GM19452 (cell line): ENCODE data around the gene ADARB2.

Experiments
- ATAC-seq: cut with Tn5 transposase; IDR thresholded peaks from one replicate; pipeline ENCODE4 v1.9.1; 2021; ENCODE audit not compliant: unreplicated experiment

Gene ADARB2

DNA sequence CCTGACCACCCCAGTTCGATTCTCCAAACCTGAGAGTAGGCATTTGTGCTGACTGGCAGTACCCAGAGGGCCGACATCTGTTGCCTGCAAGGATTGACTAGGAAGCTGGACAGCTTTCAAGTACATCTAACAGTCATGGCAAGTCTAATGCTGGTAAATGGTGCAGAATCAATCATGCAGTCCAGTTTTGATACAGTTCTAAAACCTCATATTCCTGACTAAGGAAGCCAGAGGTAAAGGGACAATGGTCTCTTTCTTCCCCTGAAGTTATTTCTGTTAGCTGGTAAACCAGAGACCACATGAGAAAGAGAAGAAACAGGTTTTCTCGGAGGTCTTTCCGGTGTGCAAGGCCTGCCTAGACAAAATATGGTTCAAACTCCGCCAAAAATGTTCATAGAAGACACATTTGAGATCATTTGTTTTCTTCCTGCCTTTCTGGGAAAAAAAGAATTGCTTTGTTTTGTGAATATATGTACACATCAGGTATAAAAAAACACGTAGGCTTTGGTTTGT lies 584.0 kb downstream of the ADARB2 start:
- ATAC-seq, result no peak

DNA sequence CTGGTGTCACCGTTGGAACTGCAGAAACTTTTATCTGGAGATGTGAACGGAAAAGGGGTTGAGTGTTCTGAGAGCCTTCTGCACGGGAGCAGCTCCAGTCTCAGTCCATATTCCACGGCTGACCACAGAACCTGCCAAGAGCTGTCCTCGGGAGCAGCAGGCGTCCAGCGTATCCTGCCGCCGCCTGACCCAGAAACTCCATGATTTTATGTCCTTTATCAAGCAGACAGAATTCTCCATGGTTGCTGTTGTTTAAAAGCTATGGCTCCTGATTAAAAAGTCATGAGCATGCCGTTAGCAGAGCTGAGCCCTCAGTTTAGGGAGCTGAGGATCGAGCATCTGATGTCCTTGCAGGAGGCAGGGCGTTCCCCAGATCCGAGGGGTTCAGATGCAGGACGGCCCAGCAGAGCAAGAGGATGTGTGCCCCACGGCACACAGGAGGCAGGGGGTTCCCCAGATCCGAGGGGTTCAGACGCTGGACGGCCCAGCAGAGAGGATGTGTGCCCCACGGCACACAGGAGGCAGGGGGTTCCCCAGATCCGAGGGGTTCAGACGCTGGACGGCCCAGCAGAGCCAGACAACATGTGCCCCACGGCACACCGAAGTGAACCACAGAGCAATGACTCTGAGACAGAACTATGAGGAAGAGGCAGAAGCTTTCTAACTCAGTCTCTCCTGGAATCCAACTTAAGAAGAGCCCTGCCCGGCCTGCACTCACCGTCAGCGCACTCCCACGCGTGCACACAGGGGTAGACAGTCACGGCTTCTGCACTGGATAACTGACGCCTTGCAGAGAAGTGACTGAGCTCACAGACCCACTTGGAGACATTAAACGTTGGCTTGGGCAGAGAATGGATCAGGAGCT lies 584.7 kb downstream of the ADARB2 start:
- ATAC-seq, result no peak

DNA sequence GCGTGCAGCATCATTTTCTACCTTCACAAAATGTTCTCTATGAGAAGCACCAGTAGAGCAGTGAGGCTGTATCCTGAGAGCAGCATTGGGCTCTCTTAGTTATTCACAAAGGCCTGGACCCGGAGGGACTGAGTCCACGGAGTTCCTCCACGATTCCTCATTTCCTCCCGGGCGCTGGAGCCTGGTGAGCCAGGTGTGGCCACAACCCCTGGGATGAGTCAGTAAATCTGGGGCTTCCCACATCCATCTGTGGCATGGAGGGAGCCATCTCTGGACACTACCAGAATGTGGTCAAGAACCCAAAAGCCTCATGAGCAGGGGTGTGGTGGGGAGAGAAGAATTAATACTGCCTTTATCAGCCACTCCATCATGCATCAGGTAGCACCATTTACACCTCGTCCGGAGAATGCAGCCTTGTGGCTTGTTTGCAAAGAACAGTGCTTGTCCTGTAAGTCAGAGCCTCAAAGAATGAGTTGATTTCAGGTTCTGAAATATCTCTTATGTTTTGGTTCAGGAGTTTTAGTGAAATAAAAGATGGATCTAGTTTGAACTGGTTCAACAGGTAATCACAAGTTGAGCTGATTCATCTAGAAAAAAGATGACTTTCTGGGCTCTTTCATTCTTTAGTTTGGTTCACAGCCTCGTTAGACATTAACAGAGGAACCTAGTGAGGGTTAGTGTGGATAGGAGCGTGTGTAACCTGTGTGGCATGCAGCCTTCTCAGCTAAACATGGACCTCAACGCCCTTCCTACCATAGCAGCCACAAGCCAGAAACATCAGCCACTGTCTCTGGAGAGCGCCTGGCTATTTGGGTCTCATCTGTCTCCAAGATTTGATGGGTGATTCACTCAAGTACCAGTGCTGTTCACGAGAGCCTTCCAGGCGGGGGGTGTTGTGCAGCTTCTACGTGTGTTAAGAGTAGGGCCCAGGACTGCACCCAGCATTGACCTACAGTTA lies 586.0 kb downstream of the ADARB2 start:
- ATAC-seq, result peak; percentile 54

DNA sequence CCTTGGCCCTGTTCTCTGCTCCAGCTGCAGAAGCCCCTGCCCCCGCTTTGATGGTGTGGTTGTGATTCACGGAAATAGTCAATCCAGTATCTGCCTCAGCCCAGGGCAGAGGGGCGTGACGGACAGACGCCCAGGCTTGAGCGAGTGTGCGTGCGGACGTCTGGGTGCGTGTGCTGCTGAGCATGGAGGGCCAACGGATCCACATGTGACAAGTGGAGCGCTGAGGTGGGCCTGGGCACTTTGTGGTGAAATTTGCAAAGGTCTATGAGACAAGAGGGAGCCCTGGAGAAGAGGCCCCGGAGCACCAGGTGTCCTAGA lies 586.7 kb downstream of the ADARB2 start:
- no peak for ATAC-seq

DNA sequence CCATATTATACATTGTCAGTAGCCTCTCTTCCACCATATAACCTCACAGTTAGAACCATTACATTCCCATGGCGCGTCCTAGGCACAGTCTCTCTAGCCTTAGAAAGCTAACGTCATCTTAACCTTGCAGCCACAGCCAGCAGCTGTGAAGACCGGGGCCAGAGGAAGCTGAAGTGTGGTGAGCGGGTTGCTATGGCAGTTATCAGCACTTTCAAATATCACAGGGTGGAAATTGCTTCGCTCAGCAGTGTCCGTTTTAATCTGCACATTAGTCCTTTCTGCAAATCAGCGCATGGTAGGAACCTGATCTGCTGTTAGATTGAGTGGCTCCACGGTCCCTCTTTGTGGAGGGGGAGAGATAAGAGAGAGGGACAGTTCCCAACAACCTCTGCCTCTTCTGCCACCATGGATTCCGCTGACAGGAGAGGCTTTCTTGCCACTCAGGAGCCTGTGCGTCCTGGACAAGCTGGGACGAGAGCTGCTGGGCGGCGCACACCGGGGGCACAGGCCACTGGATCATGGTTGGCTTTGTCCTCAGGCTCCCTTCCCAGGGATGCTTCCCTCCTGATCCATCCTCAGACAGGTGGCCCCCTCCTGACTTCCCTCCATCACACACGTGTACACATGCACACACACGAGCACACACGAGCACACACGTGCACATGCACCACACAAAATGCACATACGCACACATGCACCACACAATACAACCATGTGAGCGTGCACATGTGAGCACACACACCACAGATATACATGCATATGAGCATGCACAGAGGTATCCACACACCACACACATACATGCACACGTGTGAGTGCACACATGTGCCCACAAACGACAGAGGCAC lies 587.3 kb downstream of the ADARB2 start:
- ATAC-seq, result no peak

DNA sequence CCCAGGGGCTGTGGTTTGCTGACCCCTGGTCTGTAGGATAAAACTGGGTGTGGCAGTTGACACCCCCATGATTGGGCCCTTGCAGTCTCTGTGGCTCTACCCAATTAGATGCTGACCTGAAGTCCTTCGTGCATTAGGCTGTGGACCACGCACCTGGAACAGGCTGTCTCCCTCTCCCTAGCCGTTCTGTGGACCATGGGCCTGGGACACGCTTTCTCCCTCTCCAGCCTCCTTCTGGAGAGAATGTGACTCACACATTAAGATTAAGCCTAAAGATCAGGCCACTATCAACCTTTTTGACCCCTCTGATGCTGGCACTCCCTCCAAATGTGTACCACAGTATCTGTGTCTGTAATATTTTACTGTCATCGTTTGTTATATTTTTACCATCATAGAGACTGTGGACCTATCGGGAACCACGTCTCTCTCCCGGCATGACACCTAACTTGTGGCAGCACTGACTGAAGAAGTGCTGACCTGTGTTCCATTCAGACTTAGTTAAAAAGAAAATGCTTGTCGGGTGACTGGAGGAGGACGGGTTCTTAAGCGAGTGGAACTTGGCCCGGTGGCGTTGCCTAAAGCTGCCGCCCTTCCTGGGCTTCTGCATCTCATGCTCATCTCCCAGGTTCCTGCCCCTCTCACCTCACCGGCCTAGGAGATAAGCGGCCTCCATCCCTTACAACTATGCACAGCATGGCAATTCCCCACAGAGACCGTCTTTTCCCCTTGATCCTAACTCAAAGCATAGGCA lies 588.3 kb downstream of the ADARB2 start:
- ATAC-seq, result no peak

DNA sequence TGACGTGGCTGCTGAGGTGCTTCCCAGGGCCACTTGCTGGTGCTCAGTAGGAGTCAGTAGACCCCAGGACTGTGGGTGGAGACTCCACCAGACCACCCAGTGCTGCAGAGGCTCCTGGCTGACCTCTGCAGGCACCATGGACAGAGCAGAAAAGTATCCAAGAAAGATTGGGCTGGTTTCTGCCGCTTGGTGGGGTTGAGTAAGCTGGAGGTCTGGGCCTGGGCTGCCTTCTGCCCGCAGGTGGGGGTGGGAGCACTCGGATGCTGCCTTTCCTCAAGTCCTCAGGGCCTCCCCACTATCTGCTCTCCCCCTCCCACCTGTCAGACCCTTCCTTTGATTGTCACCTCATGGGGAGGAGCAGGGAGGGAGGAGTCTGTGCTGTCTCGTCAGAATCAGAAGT lies 589.5 kb downstream of the ADARB2 start:
- no peak for ATAC-seq

DNA sequence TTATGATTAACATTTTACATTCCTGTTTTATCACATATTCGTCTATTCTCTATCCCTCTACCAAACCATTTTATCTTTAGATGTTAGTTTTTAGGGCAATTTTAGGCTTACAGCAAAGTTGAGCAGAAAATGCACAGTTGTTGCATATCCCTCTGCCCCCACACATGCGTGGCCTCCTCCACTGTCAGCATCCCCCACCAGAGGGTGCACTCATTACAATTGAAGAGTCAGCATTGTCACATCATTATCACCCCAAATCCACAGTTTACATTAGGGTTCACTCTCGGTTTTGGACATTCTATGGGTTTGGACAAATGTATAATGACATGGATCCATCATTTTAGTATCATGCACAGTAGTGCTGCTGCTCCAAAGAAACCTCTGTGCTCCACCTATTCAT lies 594.7 kb downstream of the ADARB2 start:
- no peak for ATAC-seq

DNA sequence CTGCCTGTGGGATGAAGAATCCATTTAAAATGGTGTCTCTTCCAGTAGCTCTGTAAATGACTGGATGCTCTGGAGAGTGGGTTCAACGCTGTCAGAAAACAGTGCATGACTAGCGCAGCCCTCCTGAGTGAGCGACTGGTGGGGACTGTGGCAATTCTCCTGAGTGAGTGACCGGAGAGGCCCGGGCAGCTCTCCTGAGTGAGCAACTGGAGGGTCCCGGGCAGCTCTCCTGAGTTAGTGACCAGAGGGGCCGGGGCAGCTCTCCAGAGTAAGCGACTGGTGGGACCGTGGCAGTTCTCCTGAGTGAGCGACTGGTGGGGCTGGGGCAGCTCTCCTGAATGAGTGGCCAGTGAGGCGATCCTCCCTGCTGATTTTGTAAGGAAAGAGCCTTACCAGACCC lies 595.6 kb downstream of the ADARB2 start:
- ATAC-seq, result no peak

DNA sequence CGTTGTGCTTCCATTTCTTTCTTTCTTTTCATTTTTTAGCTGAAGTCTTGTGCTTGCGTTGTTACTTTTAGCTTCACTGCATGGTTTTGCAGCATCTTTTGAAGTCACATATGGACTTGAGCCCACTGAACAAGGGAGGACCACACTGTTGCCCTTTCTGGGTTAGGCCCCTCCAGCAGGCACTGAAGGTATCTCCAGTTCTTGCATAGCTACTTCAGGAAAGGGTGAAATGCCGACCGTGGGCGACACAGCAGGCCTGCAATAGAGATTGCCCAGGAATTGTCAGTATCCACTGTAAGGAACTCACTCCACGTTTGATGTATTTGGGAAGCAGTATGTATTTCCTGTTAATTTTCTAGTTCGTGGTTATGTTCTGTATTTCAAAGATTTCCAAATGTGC lies 596.1 kb downstream of the ADARB2 start:
- ATAC-seq, result no peak

DNA sequence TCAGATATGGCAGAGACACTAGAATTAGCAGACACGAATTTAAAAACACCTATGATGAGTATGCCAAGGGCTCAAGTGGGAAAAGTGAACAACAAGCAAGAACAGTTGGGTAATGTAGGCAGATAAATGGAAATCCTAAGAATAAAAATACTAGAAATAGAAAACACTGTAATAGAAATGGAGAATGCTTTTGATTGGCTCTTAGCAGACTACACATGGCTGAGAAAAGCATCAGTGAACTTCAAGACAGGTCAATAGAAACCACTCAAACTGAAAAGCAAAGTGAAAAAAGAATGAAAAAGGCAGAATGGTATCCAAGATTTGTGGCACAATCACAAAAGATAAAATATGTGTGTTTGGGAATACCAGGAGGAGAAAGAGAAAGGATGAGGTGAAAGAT lies 598.8 kb downstream of the ADARB2 start:
- ATAC-seq, result no peak

DNA sequence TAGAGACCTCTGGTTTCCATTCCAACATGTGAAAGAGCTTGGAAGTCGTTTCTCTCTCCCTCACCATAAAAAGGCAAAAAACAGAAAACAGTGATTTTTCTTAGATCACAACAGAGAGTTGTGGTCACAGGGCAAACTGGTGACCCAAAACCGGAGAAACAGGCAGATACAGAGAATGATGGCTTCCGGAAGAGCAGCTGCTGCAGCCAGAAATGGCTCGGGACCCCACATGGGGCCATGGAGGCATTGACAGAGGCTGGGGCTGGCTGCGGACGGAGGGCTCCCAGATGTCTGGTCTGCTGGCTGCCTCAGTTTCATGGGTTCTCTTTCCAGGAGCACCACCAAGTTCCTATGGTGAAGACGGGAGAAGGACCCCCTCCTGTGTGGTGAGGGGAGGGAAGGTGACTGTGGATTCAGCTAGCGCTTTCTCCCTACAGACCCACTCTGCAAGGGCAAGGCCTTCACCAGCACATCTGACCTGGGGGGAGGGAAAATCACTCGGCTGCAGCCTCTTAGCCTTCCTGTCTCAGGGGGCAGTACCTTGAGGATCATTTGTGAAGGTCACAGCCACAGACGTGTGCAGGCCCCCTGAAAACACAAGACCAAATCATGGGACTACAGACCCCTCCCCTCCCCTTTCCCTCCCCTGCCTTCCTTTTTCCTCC lies 599.7 kb downstream of the ADARB2 start:
- ATAC-seq, result no peak

DNA sequence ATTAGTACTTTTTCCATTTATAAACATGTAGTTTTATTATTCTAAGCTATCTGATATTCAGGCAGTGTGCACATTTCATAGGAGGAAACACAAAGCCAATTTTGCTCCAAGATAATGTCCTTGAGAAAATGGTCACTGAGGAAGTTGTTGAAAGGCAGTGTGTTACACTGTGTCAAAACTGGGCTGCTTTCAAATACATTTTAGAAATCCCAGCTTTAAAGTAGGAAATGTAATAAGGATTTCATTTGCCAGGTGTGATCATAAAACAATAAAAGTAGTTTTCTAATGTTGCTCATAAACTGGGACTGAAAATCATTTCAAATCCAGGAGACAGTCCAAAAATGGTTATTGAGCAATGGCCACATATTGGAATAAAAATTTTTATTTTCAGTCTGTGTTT lies 601.1 kb downstream of the ADARB2 start:
- ATAC-seq, result no peak

DNA sequence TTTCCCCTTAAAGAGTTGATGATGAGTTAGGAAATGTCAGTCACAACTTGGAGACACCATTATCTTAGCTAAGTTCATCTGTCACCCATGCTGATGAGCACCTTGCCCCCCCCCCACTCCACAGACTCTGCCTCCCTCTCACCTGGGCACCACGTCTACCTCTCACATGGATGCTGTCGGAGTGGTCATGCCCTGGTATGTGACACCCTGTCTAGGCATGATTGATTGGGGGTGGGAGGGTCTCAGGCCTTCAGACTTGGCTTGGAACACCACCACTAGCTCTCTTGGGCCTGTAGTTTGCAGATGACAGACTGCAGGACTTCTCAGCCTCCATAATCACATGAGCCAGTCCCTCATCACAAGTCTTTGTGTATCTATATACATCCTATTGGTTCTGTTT lies 603.2 kb downstream of the ADARB2 start:
- ATAC-seq, result no peak

DNA sequence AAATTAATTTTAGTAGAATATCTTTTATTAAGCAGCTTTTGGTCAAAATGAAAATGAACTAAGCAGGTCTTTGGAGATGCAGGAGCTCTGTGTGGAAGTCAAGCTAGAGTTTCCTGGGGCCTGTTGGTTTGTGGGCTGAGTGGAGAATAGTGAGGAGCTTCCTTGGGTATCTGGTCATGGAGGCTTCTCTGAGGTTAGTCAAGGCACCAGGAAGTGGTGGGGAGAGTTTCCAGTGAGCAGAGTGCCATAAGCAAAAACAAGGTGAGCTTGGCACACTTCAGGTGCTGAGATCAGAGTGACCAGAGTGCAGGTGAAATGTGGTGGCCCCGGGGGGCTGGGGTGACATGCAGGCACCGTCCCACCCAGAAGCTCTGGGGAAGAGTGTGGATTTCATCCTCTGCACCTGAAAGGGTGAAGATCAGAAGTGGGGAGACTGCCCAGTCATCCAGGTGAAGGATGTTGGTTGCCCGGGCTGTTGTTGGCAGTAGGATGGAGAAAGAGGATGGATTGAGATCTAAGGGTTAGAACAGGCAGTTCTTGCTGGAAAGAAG lies 603.8 kb downstream of the ADARB2 start:
- ATAC-seq, result no peak

DNA sequence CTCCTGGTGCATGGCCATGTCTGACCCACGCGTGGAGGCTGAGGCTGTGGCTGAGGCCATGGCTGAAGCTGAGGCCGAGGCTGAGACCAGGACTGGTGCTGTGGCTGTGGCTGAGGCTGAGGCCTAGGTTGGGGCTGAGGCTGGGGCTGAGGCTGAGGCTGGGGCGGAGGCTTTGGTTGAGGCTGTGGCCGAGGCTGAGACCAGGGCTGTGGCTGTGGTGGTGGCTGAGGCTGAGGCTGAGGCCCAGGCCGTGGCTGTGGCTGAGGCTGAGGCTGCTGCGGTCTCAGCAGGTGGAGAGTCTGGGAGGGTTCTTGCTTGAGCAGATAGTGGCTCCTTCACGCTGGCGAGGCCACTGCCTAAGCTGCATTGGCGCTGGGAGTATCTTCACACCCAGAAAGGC lies 604.7 kb downstream of the ADARB2 start:
- ATAC-seq, result no peak

DNA sequence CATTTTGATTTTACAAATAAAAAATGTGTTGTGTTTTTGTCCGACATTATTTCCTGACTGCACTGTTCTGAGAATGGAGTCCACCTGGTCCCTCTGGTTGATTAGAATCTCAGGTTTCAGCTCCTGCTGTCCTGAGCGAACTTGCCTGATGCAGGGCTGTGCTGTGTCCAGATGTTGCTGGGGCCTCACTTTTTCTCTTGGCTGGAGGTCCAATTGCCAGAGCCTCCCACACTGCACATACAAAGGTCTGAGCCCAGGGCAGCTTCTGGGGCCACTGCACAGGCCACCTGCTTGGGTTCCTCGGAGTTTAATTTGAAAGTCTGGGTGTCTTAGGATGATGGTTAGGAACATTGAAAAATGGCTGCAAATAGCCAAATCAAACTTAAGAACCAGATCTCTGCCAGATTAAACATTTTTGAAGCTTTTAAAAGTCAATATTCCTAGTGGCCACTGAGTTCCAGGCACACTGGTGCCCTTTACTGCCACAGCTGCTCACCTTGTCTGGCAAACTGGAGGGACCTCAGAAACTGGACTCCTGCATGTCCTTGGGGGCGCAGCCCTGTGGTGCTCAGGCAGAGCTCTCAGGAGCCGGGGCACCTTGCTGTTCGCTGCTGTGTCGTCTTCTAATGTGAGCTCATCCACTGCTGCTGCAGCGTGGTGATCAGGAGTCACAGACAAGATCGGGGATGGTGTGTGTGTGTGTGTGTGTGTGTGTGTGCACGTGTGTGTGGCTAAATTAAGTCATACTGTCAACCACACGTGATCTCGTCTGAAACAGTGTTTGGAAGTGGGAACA lies 606.1 kb downstream of the ADARB2 start:
- no peak for ATAC-seq

DNA sequence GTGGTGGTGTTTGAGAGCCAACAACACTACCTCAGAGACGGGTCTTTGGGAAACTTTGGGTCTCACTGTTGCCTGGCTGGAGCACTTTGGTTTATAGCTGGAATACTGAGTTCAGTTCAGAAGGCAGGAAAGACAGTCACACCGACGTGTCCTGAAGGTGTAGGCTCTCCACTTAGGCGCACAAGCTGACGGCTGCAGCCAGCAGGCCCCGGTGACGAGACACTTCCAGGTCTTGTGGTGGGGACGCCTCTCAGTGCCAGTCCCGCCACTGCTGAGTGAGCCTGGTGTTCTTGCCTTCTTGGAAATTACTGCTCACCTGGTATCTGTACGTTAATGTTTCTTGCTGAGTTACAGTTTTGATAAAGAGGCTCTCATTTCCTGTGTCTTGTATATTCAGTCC lies 607.1 kb downstream of the ADARB2 start:
- ATAC-seq, result no peak

DNA sequence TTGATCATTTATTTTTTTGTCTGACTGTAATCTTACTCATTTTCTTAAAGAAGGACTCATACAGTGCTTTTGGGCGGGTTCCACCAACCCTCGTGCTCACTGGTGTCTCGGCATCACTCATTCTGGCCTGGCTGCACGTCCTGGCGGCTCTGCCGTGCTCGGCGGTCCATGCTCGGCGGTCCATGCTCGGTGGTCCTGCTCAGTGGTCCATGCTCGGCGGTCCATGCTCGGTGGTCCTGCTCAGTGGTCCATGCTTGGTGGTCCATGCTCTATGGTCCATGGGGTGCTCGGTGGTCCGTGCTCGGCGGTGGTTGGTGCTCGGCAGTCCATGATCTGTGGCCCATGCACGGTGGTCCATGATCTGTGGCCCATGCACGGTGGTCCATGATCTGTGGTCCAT lies 608.7 kb downstream of the ADARB2 start:
- ATAC-seq, result no peak
